ENCODE measurements around the gene CGB3.

Gene CGB3

GRCh38 chr19:48988286-48988685, 35.8 kb downstream of the CGB3 start:
- no peak for TF ChIP-seq CTCF (IDR thresholded peaks at IDR 0.05; ENCODE audit: borderline replicate concordance, control extremely low read depth, extremely low read depth, insufficient read depth, missing control alignments)
- no peak for DNase-seq (ENCODE audit: low spot score)
- in situ Hi-C loops (cut with MboI; ENCODE audit: low sequenced_read_pairs, unreplicated experiment) = no loop called here

- in situ Hi-C loops (cut with MboI; ENCODE audit: low sequenced_read_pairs, unreplicated experiment) = no loop called here
- no peak for TF ChIP-seq CTCF (IDR thresholded peaks at IDR 0.05; ENCODE audit: borderline replicate concordance, control extremely low read depth, extremely low read depth, insufficient read depth, missing control alignments)
- no peak for DNase-seq (ENCODE audit: low spot score)
Measured at GRCh38 chr19:48987323-48987722, 36.8 kb downstream of the CGB3 start.

GRCh38 chr19:48986211-48986610, 37.9 kb downstream of the CGB3 start:
- no peak for TF ChIP-seq CTCF (IDR thresholded peaks at IDR 0.05; ENCODE audit: borderline replicate concordance, control extremely low read depth, extremely low read depth, insufficient read depth, missing control alignments)
- in situ Hi-C loops (cut with MboI; ENCODE audit: low sequenced_read_pairs, unreplicated experiment) = no loop called here
- no peak for DNase-seq (ENCODE audit: low spot score)

- no peak for DNase-seq (ENCODE audit: low spot score)
- no peak for TF ChIP-seq CTCF (IDR thresholded peaks at IDR 0.05; ENCODE audit: borderline replicate concordance, control extremely low read depth, extremely low read depth, insufficient read depth, missing control alignments)
- in situ Hi-C loops (cut with MboI; ENCODE audit: low sequenced_read_pairs, unreplicated experiment) = no loop called here
Measured at GRCh38 chr19:48985711-48986110, 38.4 kb downstream of the CGB3 start.

GRCh38 chr19:48982280-48982679, 41.9 kb downstream of the CGB3 start:
- no peak for DNase-seq (ENCODE audit: low spot score)
- no peak for TF ChIP-seq CTCF (IDR thresholded peaks at IDR 0.05; ENCODE audit: borderline replicate concordance, control extremely low read depth, extremely low read depth, insufficient read depth, missing control alignments)
- in situ Hi-C loops (cut with MboI; ENCODE audit: low sequenced_read_pairs, unreplicated experiment) = no loop called here

GRCh38 chr19:48977061-48977460, 47.1 kb downstream of the CGB3 start:
- DNase-seq (ENCODE audit: low spot score) = no peak
- in situ Hi-C loops (cut with MboI; ENCODE audit: low sequenced_read_pairs, unreplicated experiment) = no loop called here
- no peak for TF ChIP-seq CTCF (IDR thresholded peaks at IDR 0.05; ENCODE audit: borderline replicate concordance, control extremely low read depth, extremely low read depth, insufficient read depth, missing control alignments)

Data from GM13976 (cell line).